ENCODE measurements around the gene RBCK1. TPM values are rescaled to one million over a fixed set of nuclear protein-coding genes. Genes with fewer than 3 reads are reported as not detected.

The RBCK1 gene
- total and polyA plus RNA-seq, 2 donors (not counting 3 experiments of a cell fraction or from before 2014, with no cell fraction given): 80.4 to 82.7 TPM

- intact Hi-C loops (cut with micrococcal nuclease) (no loop called here), dilution Hi-C loops (cut with MboI; ENCODE audit: extremely low pct_ligation_motif_present, low sequenced_read_pairs) (no loop called here)
- Histone ChIP-seq H3K9me1 (replicated peaks; ENCODE audit: control insufficient read depth, extremely low read depth, insufficient read depth, low read length) (no peaks in the 10 kb centered on the region), H3K36me3 (ENCODE audit: control insufficient read depth in 2 of 2, extremely low read depth in 1 of 2, insufficient read depth in 2 of 2, low read length in 2 of 2) (no peaks in the 10 kb centered on the region), H3K4me1 (ENCODE audit: control insufficient read depth, extremely low read depth, insufficient read depth, low read length) (no peaks in the 10 kb centered on the region), H3K4me3 (replicated peaks in 1 of 3; ENCODE audit: insufficient read depth in 1 of 3, low read depth in 1 of 3, low read length in 3 of 3) (no peak overlapping the region), H3K79me2 (ENCODE audit: control insufficient read depth, insufficient read depth, low read length) (no peaks in the 10 kb centered on the region), H3K27me3 (ENCODE audit: control insufficient read depth in 2 of 2, insufficient read depth in 2 of 2, low read length in 2 of 2) (peaks cover 4 to 7% of the 10 kb centered on the region in 2 experiments), H3K4me2 (ENCODE audit: insufficient read depth, low read length) (no peak overlapping the region), H3K27ac (ENCODE audit: insufficient read depth, low read depth, low read length) (no peak overlapping the region), H3K9me3 (replicated peaks; ENCODE audit: control insufficient read depth, insufficient read depth, low read length) (no peaks in the 10 kb centered on the region), H2AFZ (ENCODE audit: low read depth, low read length) (no peak overlapping the region), H4K20me1 (replicated peaks; ENCODE audit: control insufficient read depth, extremely low read depth, insufficient read depth, low read length) (no peaks in the 10 kb centered on the region), H3K9ac (replicated peaks; ENCODE audit: extremely low read depth, insufficient read depth, low read length) (no peak overlapping the region)
- CTCF ChIA-PET: no interaction called here
- no peak for FAIRE-seq
- no peak for DNase-seq (ENCODE audit: low read depth, low spot score)
- TF ChIP-seq POLR2A (IDR thresholded peaks at IDR 0.05; ENCODE audit: low read depth, low read length): no peak
- TF ChIP-seq POLR2AphosphoS5 (IDR thresholded peaks at IDR 0.05; ENCODE audit: insufficient read depth, low read depth, low read length): no peak
- no TSS peak for BruUV-seq (replicated peaks)
- POLR2A ChIA-PET: no interaction called here
Measured at GRCh38 chr20:469746-470490, 61.8 kb downstream of the RBCK1 start.

- dilution Hi-C loops (cut with MboI; ENCODE audit: extremely low pct_ligation_motif_present, low sequenced_read_pairs): no loop called here
- no peaks in the 10 kb centered on the region for H3K36me3 ChIP-seq (ENCODE audit: control insufficient read depth in 2 of 2, extremely low read depth in 1 of 2, insufficient read depth in 2 of 2, low read length in 2 of 2)
- H3K4me1 ChIP-seq (ENCODE audit: control insufficient read depth, extremely low read depth, insufficient read depth, low read length): no peaks in the 10 kb centered on the region
- H3K79me2 ChIP-seq (ENCODE audit: control insufficient read depth, insufficient read depth, low read length): no peaks in the 10 kb centered on the region
- DNase-seq (ENCODE audit: low read depth, low spot score): no peak
- no peaks in the 10 kb centered on the region for H3K9me1 ChIP-seq (replicated peaks; ENCODE audit: control insufficient read depth, extremely low read depth, insufficient read depth, low read length)
- no peak overlapping the region for H3K9ac ChIP-seq (replicated peaks; ENCODE audit: extremely low read depth, insufficient read depth, low read length)
- H3K9me3 ChIP-seq (replicated peaks; ENCODE audit: control insufficient read depth, insufficient read depth, low read length): no peaks in the 10 kb centered on the region
- H3K27me3 ChIP-seq (ENCODE audit: control insufficient read depth in 2 of 2, insufficient read depth in 2 of 2, low read length in 2 of 2): peaks cover 4 to 7% of the 10 kb centered on the region in 2 experiments
- no peaks in the 10 kb centered on the region for H4K20me1 ChIP-seq (replicated peaks; ENCODE audit: control insufficient read depth, extremely low read depth, insufficient read depth, low read length)
- no peak for FAIRE-seq
- H2AFZ ChIP-seq (ENCODE audit: low read depth, low read length): no peak overlapping the region
- intact Hi-C loops (cut with micrococcal nuclease): no loop called here
- TF ChIP-seq EZH2 (IDR thresholded peaks at IDR 0.05; ENCODE audit: borderline replicate concordance, low read depth, low read length, severe bottlenecking) (no peak), POLR2AphosphoS5 (IDR thresholded peaks at IDR 0.05; ENCODE audit: insufficient read depth, low read depth, low read length) (no peak), MYC (IDR thresholded peaks at IDR 0.05; ENCODE audit: low read depth, low read length) (no peak), MAX (IDR thresholded peaks at IDR 0.05; ENCODE audit: insufficient read depth, insufficient read length) (no peak), GATA2 (IDR thresholded peaks at IDR 0.05; ENCODE audit: insufficient read depth, insufficient read length, low read depth, low read length) (no peak), CTCF (IDR thresholded peaks at IDR 0.05; ENCODE audit: extremely low read depth in 1 of 2, insufficient read depth in 1 of 2, low read depth in 1 of 2, low read length in 2 of 2) (no peak), JUN (IDR thresholded peaks at IDR 0.05; ENCODE audit: borderline replicate concordance, insufficient read depth, insufficient read length, low read depth) (no peak), POLR2A (IDR thresholded peaks at IDR 0.05; ENCODE audit: low read depth, low read length) (no peak), FOS (IDR thresholded peaks at IDR 0.05; ENCODE audit: borderline replicate concordance, insufficient read depth, low read length) (no peak)
- no peak overlapping the region for H3K4me2 ChIP-seq (ENCODE audit: insufficient read depth, low read length)
- BruUV-seq (replicated peaks): no TSS peak
- POLR2A ChIA-PET: no interaction called here
- no peak overlapping the region for H3K27ac ChIP-seq (ENCODE audit: insufficient read depth, low read depth, low read length)
- CTCF ChIA-PET: interaction anchor here (0.8 to 2.4 kb wide), 4 partner anchors 10 to 118 kb away, joined by 3 to 9 read pairs (median 6); partner anchors contain the start of gene TBC1D20
- no peak overlapping the region for H3K4me3 ChIP-seq (replicated peaks in 1 of 3; ENCODE audit: insufficient read depth in 1 of 3, low read depth in 1 of 3, low read length in 3 of 3)
Measured at GRCh38 chr20:472137-472846, 64.2 kb downstream of the RBCK1 start.

Measured in endothelial cell of umbilical vein (primary cell).